GM19328 (cell line): Measurements from ENCODE around the gene DNLZ.
"Not testable (repeated sequence)": the region's sequence is repeated elsewhere in the genome, so short reads cannot be mapped to it uniquely, and the experiment has no call there.

Source experiments
- ATAC-seq: cut with Tn5 transposase; IDR thresholded peaks from one replicate; pipeline ENCODE4 v1.9.1; 2021; ENCODE audit warnings: mild to moderate bottlenecking, moderate library complexity; ENCODE audit not compliant: unreplicated experiment

Gene DNLZ

DNA sequence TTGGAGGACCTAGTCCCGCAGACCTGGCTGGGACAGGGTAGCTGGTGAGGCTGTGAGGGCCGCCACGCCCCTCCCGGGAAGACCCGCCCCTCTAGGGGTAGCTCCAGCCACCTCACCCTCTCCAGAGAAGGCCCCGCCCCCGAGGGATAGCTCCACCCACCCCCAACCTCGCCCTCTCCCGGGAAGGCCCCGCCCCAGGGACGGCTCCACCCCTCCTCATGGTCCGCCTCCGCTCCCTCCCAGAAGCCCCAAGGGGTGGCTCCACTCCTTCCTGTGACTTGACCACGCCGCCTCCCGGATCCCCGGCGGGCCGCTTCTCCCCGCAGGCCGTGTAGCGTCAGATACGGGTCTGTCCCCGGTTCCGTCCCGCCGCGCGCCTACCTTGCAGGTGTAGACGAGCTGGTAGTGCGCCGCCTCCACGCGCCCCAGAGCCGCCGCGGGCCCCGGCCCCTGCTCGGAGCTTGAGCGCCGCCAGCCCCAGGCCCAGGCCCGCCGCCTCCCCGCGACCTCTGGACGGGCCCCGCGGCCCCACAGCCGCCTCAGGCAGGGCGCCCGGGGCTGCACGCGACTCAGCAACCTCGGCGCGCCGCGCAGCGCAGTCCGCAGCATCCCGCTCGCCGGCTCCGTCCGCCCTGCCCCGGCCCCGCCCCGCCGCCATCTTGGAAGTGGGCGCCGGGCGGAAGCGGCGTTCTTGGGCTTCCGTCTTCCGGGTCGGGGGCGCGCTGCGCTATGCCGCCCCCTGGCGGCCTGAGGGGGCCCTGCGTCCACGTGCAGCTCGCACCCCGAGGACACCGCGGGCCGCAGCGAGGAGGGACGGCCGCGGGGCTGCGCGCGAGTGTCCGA is at the start of gene DNLZ:
DNLZ (minus strand) TSS at position 639 of the 843 bp plus-strand sequence; CDS start at position 609, 30 bp downstream.
- peak; percentile 68 for ATAC-seq

DNA sequence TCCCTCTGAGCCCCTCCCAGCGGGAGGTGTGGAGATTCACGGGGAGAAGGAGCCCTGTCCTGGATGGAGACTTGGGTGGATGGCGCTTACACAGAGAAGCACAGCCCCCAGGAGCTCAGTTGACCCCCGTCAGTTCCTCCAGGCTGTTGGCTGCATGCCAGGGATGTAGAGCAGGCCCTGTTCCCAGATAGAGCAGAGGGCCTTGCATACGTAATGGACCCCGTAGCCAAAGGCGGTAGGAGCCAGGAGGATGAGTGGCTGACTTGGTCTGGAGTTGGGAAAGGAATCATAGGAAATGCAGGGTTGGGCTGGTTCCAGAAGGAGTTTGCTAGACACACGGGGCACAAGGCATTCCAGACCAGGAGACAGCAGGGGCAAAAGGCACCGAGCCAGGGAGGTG is 49.4 kb upstream of the DNLZ start:
- ATAC-seq: no peak

DNA sequence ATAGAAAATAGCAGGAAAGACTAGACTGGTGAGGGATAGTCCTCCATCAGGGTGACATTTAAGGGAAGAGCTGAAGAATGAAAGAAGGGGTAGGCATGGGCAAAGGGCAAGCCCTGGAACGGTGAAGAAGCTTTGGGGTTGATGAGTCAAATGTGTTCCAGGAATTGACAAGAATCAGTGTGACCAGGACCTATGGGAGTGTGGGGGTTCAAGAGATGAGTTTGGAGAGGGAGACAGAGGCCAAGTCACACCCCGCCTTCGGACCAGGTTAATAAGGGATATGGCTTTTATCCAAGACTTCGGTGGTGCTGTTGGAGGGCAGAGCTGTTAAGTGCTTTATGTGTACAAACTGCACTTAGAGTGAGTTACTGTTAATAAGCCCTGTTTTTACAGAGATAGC is 47.8 kb upstream of the DNLZ start:
- ATAC-seq: no peak

DNA sequence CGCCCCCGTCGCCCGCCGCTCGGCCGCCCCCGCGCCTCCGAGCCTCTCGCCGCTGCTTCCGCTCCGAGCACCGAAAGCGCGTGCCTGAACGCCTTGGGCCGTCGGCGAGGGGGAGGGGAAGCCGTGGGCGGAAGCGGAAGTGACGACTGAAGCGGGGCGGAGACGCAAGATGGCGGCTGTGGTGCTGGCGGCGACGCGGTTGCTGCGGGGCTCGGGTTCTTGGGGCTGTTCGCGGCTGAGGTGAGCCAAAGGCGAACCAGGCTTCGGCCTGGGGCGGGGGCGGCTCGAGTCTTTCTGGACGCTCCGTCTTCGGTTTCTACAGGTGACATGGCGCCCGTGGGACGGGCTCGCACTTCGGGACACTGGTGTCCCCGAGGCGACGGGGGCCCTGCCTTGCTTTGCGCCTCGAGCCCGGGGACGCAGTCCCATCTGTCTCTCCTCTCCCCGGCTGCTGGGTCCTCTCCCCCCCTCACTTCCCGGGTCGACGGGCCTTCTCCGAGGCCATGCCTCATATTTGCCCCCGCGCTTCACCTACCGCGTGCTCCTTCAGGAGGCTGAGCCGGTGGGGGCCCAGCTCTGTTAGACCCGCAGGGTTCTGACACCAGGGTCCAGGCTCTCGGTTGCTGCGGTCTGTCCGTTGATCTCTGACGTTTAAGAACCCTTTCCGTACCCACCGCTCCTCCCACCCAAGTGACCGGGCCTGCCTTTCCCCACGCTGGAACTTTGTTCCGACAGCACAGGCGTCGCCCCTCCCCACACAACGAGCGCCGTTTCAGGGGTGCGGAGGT is 47.1 kb upstream of the DNLZ start, which contains the start of the genes ENTR1 and PMPCA:
ENTR1 (minus strand) TSS at position 115 of the 788 bp plus-strand sequence. CDS start 217 bp downstream, outside the sequence.
PMPCA (plus strand) TSS at position 159 of the 788 bp plus-strand sequence; CDS start at position 170, 11 bp downstream.
- peak; percentile 86 for ATAC-seq

DNA sequence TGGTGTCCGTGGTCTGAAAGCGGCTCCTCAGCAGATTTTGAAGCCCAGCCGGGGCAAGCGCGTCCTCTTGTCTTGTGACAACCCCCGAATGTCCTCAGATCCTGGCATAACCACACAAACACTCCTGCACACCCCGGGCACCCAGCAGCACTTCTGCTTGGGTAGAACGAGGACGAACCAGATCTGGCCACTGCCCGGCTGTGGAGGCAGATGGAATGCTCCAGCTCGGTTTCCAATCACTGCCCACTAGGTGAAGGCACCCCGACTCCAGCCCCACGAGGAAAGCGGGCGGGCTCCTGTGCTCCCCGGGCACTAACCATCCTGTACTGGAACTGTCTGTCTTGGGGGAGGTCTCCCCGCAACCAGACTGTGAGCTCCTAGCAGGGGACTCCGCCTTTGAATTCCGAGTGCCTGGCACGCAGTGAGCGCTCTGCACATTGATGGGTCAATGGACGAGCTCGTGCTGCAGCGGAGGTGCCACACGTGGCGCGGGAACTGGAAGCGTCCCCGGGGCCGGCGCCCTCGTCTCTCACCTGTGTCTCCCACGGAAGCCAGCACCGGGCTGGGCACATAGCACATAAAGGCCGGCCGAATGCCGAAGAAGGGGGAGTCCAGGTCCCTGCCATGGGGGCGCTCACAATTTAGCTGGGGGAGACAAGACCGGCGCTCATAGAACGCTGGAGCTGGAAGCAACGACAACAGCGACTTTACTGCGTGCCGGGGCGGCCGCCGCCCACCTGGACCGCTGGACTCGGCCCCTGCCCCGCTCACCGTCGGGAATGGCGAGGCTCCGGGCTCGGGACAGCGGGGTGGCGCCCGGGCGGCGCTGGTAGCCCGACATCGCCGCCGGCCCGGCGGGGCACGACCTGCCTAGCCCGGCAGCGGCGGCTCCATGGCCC is 46.3 kb upstream of the DNLZ start:
- peak; percentile 8 for ATAC-seq

DNA sequence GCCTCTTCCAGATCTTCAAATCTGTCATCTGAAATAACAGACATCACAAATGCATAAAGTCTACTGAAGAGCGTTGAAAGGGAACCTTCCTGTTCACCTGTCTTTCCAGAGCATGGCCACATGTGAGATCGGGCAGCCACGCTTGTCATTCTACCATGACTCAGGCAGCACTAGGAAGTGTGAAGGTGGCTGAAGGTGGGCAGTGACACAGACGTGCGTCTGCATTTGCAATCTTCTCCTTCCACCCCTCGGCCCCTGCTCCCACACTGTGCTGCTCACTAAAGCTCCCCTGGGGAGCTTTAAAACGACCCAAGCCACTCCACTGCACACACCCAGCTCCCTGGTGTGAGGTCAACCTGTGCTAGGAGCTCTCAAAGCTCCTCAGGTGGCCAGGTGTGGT is 44.4 kb upstream of the DNLZ start:
- ATAC-seq: no peak

DNA sequence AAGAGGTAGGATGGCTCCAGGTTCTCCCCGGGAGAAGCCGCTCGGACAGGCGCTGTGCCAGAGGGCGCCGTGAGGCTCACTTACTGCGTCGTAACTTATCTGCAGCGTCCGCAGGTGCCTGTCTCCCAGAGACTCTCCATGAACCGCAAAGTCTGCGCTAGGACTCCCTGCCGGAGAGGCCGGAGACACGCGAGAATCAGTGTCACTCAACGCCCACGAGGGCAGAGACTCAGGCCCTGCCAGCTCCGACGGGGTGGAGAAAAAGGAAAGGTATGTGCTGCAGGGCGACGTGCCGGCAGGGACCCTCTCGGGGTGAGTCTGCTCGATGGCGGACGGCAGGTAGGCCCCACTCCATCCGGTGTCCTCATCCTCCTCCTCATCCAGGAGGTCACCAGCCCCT is 43.5 kb upstream of the DNLZ start:
- not testable (repeated sequence) for ATAC-seq

DNA sequence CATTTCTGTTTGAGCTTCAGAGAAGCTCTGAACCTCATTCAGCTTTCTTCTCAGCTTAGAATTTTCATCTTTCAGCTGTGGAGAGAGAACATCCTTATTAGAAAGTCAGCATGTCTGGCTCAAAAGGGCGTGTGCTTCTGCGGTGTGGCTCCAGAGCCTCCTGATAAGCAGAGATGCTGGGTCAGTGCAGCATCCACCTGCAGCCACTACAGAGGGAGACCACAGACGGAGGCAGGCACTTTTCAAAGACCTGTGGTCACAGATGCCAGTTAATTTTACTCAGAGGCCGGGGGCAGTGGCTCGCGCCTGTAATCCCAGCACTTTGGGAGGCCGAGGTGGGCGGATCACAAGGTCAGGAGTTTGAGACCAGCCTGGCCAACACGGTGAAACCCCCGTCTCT is 42.4 kb upstream of the DNLZ start:
- not testable (repeated sequence) for ATAC-seq

DNA sequence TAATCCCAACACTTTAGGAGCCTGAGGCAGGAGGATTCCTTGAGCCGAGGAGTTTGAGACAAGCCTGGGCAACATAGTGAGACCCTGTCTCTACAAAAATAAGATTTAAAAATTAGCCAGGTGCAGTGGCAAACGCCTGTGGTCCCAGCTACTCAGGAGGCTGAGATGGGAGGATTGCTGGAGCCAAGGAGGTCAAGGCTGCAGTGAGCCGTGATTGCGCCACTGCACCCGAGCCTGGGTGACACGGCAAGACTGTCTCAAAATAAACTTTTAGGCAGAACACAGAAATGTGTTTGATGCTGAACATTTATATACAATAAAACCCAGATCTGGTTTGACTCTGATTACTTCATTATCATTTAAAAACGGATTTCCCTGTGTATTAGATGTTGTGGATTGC is 41.9 kb upstream of the DNLZ start:
- no peak for ATAC-seq

DNA sequence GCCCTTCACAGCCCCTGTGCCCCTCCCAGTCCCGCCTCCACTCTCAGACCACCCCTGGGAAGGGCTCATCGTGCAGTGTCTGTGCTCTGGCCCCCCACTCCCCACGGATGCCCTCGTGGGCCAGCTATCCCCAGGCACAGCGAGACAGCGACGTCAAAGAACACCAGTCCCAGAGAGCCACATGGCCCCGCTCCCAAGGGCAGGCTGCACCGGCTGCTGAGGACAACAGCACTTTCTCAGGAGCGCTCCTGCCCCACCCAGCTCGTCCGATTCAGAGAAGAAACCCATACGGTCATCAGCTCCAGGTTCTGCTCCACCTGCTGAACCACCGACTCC is 41.2 kb upstream of the DNLZ start:
- ATAC-seq: no peak

DNA sequence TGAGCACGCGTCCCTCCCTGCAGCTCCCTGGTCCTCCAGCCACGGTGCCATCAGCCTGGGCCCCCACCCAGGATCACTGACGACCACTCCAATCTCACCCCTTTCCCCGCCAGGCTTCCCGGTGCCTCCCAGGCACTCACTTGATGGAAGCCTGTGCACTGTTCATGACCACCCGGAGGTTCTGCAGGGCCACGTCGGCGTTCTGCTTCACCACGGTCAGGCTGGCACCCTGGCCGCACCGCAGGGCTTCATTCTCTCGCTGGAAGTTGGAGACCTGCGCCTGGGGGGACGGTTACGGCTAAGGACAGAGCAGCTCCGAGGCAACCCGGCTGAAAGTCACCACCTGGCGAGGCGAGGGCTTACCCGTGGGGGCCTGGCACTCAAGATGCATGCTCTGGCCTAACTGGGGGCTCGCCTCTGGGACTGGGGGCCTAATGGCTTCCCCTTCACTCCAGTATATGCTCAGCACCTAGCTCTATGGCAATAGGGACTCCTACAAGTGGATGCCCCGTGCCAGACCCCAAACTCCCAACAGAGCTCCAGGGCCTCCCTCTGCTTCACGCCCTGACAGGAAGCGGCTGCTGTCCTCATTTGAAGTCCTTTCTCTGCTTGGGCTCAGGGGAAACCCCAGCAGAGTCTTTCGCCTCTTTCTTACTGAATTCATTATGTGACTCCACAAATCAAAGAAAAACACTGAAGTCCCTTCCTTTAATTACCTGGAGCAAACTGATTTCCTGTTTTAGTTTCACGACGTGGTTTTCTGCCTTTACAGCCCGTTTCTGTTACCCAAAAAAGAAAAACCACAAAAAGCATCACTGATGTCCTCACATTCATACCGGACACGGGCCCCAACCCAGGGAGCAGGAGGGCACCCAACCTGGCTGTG is 40.6 kb upstream of the DNLZ start:
- ATAC-seq: no peak

DNA sequence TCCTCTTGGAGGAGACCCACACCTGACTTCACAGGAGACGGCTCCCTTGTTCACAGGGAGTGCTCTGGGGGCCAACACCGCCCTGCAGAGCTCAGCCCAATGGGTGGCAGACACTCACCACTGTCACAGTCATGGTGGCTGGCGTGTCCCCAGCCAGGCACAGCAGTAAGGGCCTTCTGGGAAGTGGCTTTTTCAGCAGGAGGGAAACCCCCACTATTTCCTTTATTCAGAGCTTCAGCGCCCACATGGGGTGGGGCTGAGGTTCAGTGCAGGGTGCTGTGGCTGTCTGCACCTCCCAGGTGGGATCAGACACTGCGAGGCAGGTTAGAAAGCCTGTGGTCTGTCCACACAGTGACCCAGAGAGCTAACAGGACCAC is 40.0 kb upstream of the DNLZ start:
- no peak for ATAC-seq

DNA sequence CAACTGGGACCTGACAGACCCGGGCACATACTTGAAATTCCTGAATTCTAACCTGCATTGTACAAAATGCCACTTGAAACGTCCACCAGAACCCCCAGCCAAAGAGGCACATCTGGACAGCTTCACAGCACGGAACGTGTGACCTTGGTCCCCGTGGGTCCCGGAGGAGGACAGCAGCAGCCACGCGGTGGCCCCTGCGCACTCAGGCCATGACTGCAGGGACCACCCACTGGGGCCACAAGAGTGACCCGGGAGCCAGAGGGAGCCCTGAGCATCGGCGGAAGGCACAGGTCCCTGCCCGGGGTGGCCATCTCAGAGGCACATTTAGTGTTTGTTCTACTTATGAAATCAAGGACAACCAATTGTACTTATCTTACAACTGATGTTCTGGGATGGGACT is 38.5 kb upstream of the DNLZ start:
- no peak for ATAC-seq

DNA sequence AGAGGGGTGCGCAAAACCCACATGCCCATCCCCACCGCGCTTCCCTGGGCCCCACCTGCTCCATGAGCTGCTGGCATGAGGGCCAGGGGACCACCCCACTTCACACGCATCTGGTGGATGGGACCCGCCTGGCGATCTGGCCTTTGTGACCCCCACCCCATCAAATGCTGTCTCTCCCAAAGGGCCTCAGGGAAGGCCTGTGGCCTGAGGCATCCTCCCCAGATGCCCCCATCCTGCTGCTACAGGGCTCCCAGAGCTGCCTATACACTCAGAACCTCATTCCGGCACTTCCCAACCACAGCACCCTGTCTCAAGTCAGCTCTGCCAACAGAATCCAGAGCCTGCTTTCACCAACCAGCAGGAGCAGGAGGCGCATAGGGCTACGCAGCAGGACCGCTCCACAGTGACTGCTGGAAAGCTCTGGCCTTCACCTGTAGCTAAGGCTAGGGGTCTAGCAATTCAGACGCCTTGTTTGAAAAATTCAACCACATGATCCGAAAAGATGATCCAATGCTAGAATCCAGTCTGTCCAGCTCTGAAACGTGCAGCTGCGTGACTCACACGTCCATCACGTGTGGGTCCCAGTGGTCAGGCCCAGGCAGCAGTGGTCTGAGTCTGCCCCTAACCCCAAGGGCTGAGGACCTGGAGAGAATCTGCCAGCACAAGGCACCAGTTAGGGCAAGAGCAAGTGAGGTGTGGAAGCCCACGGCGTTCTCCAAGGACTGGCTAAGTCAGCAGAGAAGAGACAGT is 37.8 kb upstream of the DNLZ start:
- ATAC-seq: no peak

DNA sequence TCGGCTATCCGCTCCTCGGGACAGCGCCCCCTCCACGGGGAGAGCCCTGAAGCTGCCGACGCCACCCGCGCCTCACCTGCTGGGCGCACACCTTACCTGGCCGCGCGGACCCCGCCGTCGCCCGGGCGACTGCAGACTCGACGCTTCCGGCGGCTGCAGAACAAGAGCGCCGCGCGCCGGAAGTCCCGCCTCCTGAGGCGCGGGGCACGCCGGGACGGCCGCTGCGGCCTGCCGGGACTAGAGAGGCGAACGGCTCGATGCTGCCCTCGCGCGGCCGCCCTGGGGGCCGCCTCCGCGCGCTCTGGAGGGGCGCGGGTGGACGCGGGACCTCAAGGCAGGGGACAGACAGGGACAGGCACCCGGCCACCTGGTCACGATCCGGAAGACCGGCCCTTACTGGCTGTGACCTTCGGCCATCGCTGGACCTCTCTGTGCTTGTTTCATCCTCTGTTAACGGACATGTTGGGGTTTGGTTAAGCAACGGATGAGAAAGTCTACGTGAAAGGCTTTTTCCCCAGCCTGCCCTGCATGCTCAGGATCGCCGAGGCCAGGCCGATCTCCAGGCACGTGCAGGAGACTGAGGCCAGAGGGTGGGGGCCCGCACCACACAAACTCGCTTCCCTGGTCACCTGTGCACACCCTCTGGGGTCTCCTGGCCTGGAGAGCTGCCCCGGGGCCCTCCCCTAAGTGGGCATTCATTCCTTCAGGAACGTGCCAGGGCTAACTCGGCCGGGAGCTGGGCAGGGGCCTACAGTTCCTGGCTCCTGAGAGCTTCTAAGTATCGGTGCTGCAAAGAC is 36.7 kb upstream of the DNLZ start, which contains the start of gene SNAPC4:
SNAPC4 (minus strand) TSS at position 133 of the 797 bp plus-strand sequence. CDS start 1,742 bp downstream, outside the sequence.
- peak; percentile 72 for ATAC-seq

DNA sequence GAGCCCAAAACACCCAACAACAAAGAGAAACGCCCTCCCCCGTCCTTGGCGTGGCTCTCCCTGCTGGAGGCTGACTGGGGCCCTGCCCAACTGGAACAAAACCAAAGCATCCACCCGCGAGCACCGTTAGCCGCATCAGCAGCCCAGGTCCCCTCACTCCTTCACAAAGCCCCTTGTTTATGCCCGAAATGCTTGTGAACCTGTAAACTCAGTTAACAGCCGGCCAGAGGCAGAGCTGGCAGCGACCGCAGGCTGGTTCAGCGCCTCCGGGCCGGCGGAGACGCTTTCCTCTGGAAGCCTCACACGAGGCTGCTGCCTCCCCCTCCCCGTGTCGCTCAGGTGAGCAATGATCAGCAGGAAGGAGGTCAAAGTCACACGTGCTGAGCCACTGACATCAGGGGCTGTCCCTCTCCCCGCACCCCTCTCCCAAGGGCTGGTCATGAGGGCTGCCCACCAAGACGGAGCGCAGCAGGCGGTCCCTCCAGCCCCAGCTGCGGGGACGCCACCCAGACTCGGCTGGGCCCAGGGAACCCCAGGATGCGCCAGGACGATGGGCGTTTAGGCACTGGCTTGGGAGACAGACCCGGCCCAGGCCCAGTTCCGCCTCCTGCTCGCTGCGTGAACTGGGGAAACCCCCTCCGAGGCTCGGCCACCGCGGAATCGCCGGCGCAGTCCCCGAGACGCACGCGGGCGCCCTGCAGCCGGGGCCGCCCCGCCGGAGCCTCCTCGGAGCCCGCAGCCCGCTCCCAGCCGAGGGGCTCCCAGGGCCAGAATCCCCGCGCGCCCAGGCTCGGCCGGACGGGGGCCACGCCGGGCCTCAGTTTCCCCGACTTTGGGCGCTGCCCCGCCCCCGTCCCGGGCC is 35.9 kb upstream of the DNLZ start:
- peak; percentile 19 for ATAC-seq

DNA sequence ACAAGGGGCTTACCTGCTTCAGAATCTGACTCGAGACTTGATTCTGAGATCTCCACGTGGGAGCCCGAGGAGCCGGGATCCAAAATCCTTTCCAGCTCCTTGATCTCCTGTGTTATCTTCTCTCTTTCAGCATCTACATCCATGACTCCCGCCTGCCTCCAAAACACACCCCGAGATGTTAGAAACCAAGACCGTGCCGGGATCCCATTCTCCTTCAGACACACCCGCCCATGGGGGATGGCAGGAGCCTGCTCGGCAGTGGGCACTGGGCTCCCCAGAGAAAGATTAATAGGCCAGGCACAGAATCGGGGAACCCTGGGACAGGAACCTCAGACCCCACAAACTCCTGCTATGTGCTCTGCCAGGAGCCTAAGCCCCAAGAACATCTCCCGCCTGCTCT is 34.7 kb upstream of the DNLZ start:
- ATAC-seq: no peak
